Cardiac muscle cell (in vitro differentiated cells and primary cell): Measurements from ENCODE around the gene ZNF768. TPM values are rescaled to one million over a fixed set of nuclear protein-coding genes. Genes with fewer than 3 reads are reported as not detected.

Experiments
- DNase-seq, 2 donors: peaks; one replicate each; pipeline versions ENCODE4 v3.0.0 to v3.0.0-alpha.2; 2010 to 2017; ENCODE audit warnings: low read depth in 1 of 2, low spot score in 1 of 2
- H3K27ac ChIP-seq: fragments of 200-600 bp; sonication (generic); 2 replicates; pipeline ENCODE4 v1.5.1; 2016
- H3K27me3 ChIP-seq: fragments of 200-600 bp; sonication (generic); 2 replicates; pipeline ENCODE4 v1.6.0; 2016; ENCODE audit warnings: control low read depth
- H3K36me3 ChIP-seq: fragments of 200-600 bp; sonication (generic); 2 replicates; pipeline ENCODE4 v1.5.1; 2016; ENCODE audit warnings: control low read depth
- H3K4me1 ChIP-seq: fragments of 200-600 bp; sonication (generic); 2 replicates; pipeline ENCODE4 v1.8.1; 2017; ENCODE audit warnings: low read depth, mild to moderate bottlenecking, mixed run types
- H3K4me3 ChIP-seq: fragments of 200-600 bp; sonication (generic); 2 replicates; pipeline ENCODE4 v1.5.1; 2016; ENCODE audit warnings: mild to moderate bottlenecking
- H3K9me3 ChIP-seq: fragments of 200-600 bp; sonication (generic); 2 replicates; pipeline ENCODE4 v1.5.1; 2017; ENCODE audit warnings: low read depth, mild to moderate bottlenecking, control low read depth
- polyA plus RNA-seq: library from polyadenylated mRNA; unstranded; fragments of >200 nt; fragmentation: Nextera tagmentation; extraction: Ambion mirVana; gene quantifications from 2 replicates; pipeline ENCODE4 v1.2.1, GENCODE V29; 2016
- total RNA-seq: library from RNA; depleted of rRNA; stranded (reverse); fragments of >200 nt; gene quantifications from 2 replicates; pipeline ENCODE4 v1.2.3, GENCODE V29; 2016
- TF ChIP-seq, protein P1 (sequence below): IDR thresholded peaks from 2 replicates; pipeline ENCODE4 v1.5.1; 2012; ENCODE audit warnings: low read depth, mild to moderate bottlenecking, low read length

ZNF768 gene
- total and polyA plus RNA-seq, 2 experiments from 2014 or later, result 19.4 to 79.1 TPM

- no peaks in the 10 kb centered on the region for H3K9me3 ChIP-seq
- no peaks in the 10 kb centered on the region for H3K36me3 ChIP-seq
- H3K27ac ChIP-seq, result no peak overlapping the region
- H3K4me3 ChIP-seq, result no peak overlapping the region
- H3K27me3 ChIP-seq, result no peaks in the 10 kb centered on the region
- TF ChIP-seq, protein P1, sequence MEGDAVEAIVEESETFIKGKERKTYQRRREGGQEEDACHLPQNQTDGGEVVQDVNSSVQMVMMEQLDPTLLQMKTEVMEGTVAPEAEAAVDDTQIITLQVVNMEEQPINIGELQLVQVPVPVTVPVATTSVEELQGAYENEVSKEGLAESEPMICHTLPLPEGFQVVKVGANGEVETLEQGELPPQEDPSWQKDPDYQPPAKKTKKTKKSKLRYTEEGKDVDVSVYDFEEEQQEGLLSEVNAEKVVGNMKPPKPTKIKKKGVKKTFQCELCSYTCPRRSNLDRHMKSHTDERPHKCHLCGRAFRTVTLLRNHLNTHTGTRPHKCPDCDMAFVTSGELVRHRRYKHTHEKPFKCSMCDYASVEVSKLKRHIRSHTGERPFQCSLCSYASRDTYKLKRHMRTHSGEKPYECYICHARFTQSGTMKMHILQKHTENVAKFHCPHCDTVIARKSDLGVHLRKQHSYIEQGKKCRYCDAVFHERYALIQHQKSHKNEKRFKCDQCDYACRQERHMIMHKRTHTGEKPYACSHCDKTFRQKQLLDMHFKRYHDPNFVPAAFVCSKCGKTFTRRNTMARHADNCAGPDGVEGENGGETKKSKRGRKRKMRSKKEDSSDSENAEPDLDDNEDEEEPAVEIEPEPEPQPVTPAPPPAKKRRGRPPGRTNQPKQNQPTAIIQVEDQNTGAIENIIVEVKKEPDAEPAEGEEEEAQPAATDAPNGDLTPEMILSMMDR, result no peak
- DNase-seq, result no peak
- H3K4me1 ChIP-seq, result peaks cover 7% of the 10 kb centered on the region
Observed at GRCh38 chr16:30565984-30566383, 39.6 kb upstream of the ZNF768 start.

GRCh38 chr16:30565526-30565925 is 39.2 kb upstream of the ZNF768 start:
- Histone ChIP-seq H3K27ac (no peak overlapping the region), H3K4me1 (peaks cover 4% of the 10 kb centered on the region), H3K4me3 (no peak overlapping the region), H3K9me3 (no peaks in the 10 kb centered on the region), H3K36me3 (no peaks in the 10 kb centered on the region), H3K27me3 (no peaks in the 10 kb centered on the region)
- DNase-seq, result no peak
- TF ChIP-seq, protein P1, result no peak

- no peak for DNase-seq
- TF ChIP-seq, protein P1, result no peak
- Histone ChIP-seq H3K9me3 (no peaks in the 10 kb centered on the region), H3K4me3 (no peak overlapping the region), H3K27me3 (no peaks in the 10 kb centered on the region), H3K36me3 (no peaks in the 10 kb centered on the region), H3K4me1 (peaks cover 4% of the 10 kb centered on the region), H3K27ac (no peak overlapping the region)
Observed at GRCh38 chr16:30562021-30562420, 35.7 kb upstream of the ZNF768 start.

DNA sequence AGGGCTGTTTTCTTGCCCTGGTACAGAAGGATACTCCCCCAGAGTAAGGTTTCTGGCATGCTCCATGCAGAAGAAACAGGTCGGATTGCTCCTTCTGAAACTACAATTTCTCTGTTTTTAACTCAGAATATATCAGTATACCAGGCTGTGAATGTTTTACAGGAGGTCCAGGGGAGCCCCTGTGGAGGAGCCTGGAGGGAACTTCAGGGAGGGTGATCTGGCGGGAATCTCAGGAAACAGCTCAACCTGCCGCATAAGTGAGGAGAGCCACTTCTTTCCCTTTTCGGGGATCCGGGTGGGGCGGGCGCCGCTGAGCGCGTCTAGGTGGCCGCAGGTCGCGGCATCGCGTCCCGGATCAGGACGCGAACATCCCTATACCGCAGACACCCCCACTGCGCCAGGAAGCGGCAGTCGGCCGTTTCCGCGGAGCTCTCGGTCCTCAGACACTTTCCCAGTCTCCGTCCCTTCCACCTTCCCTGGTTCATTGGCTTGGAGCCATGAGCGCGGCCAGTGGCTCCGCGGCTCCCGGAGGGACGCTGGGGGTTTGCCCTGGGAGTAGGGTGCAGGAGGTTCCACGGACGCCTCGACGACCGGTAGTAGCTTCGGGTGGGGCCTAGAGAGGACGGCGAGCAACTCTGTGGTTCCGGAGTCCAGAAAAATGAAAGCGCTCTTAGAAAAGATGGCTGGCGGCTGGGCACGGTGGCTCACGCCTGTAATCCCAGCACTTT is 34.9 kb upstream of the ZNF768 start:
- H3K27me3 ChIP-seq, result no peaks in the 10 kb centered on the region
- no peak overlapping the region for H3K4me3 ChIP-seq

GRCh38 chr16:30559690-30560089 is 33.3 kb upstream of the ZNF768 start:
- H3K27ac ChIP-seq, result peak overlapping the region; percentile 94
- TF ChIP-seq, protein P1, result no peak

More for the DNA sequence above, 34.9 kb upstream of the ZNF768 start:
- DNase-seq, result no peak
- Histone ChIP-seq H3K36me3 (no peaks in the 10 kb centered on the region), H3K9me3 (no peaks in the 10 kb centered on the region), H3K4me1 (peaks cover 7% of the 10 kb centered on the region), H3K27ac (no peak overlapping the region)
- TF ChIP-seq, protein P1, result no peak

More at GRCh38 chr16:30559690-30560089, 33.3 kb upstream of the ZNF768 start:
- H3K9me3 ChIP-seq, result no peaks in the 10 kb centered on the region
- H3K36me3 ChIP-seq, result peaks cover 8% of the 10 kb centered on the region
- H3K4me3 ChIP-seq, result no peak overlapping the region
- H3K4me1 ChIP-seq, result peaks cover 10% of the 10 kb centered on the region
- DNase-seq, result no peak
- H3K27me3 ChIP-seq, result no peaks in the 10 kb centered on the region
